GM21723 (cell line): ENCODE measurements around the gene ZNF407.

Experiments
- ATAC-seq: cut with Tn5 transposase; IDR thresholded peaks from one replicate; pipeline ENCODE4 v1.9.1; 2021; ENCODE audit warnings: mild to moderate bottlenecking, moderate library complexity; ENCODE audit not compliant: unreplicated experiment

Gene ZNF407

GRCh38 chr18:74669136-74669798 is 71.6 kb downstream of the ZNF407 start:
- no peak for ATAC-seq

- no peak for ATAC-seq
Observed at GRCh38 chr18:74672371-74672770, 74.7 kb downstream of the ZNF407 start.

GRCh38 chr18:74674487-74674886 is 76.8 kb downstream of the ZNF407 start:
- ATAC-seq: no peak

GRCh38 chr18:74679006-74679678 is 81.5 kb downstream of the ZNF407 start:
- ATAC-seq: no peak

GRCh38 chr18:74679679-74680076 is 82.0 kb downstream of the ZNF407 start:
- ATAC-seq: no peak

- ATAC-seq: no peak
Observed at GRCh38 chr18:74682141-74682990, 84.7 kb downstream of the ZNF407 start.

- ATAC-seq: no peak
Observed at GRCh38 chr18:74682991-74683297, 85.3 kb downstream of the ZNF407 start.

- no peak for ATAC-seq
Observed at GRCh38 chr18:74683573-74683972, 85.9 kb downstream of the ZNF407 start.

GRCh38 chr18:74689251-74689650 is 91.6 kb downstream of the ZNF407 start:
- no peak for ATAC-seq

GRCh38 chr18:74692367-74693013 is 94.8 kb downstream of the ZNF407 start:
- no peak for ATAC-seq

GRCh38 chr18:74694436-74694835 is 96.8 kb downstream of the ZNF407 start:
- no peak for ATAC-seq

GRCh38 chr18:74695170-74695569 is 97.5 kb downstream of the ZNF407 start:
- ATAC-seq: no peak

- no peak for ATAC-seq
Observed at GRCh38 chr18:74698881-74699280, 101.2 kb downstream of the ZNF407 start.

- ATAC-seq: no peak
Observed at GRCh38 chr18:74699455-74699854, 101.8 kb downstream of the ZNF407 start.

- no peak for ATAC-seq
Observed at GRCh38 chr18:74702950-74703349, 105.3 kb downstream of the ZNF407 start.

GRCh38 chr18:74708169-74708568 is 110.5 kb downstream of the ZNF407 start:
- no peak for ATAC-seq

- no peak for ATAC-seq
Observed at GRCh38 chr18:74709452-74709851, 111.8 kb downstream of the ZNF407 start.

GRCh38 chr18:74714120-74714519 is 116.5 kb downstream of the ZNF407 start:
- ATAC-seq: no peak

GRCh38 chr18:74714791-74715190 is 117.1 kb downstream of the ZNF407 start:
- no peak for ATAC-seq

- ATAC-seq: no peak
Observed at GRCh38 chr18:74715306-74715705, 117.6 kb downstream of the ZNF407 start.
